ENCODE results near the gene RARA.
A peak's percentile ranks its signal among the peaks of the same experiment; 100 is the strongest.

DNA sequence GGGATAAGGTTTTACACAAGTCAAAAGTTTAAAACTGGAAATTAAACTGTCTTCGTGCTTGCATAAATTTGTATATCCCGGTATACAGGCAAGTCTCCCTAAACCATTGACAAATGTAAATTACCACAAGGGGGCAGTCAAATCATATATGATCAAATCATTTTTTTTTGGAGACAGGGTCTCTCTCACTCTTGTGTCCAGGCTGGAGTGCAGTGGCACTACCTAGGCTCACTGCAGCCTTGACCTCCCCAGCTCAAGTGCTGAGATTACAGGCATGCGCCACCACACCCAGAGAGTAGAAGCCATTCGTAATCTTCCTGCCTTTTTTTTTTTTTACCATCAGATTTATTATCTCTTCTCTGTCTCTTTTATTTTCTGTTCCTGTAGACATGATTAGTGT, 90.2 kb downstream of the RARA start:
- peak; percentile 50 to 71 (median 64) for TF ChIP-seq CTCF (IDR thresholded peaks at IDR 0.05)
- no peak for TF ChIP-seq POLR2A (IDR thresholded peaks at IDR 0.05)

All from right lobe of liver (tissue), 4 donors.